IPS DF 6.9 (cell line): ENCODE measurements around the gene TMEM39B.
"Not testable (repeated sequence)": the region's sequence is repeated elsewhere in the genome, so short reads cannot be mapped to it uniquely, and the experiment has no call there.

Experiments used
- DNase-seq: peaks from one replicate; pipeline ENCODE4 v3.0.0-alpha.2; 2013; ENCODE audit warnings: low read depth, low spot score
- H3K27ac ChIP-seq: one replicate; pipeline ENCODE4 v1.5.1; 2013; ENCODE audit warnings: low read length, control low read depth
- H3K27me3 ChIP-seq: 2 replicates; pipeline ENCODE4 v1.6.1; 2013; ENCODE audit warnings: mild to moderate bottlenecking, low read length; ENCODE audit not compliant: control insufficient read depth, insufficient read depth
- H3K36me3 ChIP-seq: 2 replicates; pipeline ENCODE4 v1.6.1; 2013; ENCODE audit warnings: low read length; ENCODE audit not compliant: control insufficient read depth, insufficient read depth
- H3K4me1 ChIP-seq: 2 replicates; pipeline ENCODE4 v1.6.1; 2013; ENCODE audit warnings: low read length; ENCODE audit not compliant: control insufficient read depth, insufficient read depth
- H3K4me3 ChIP-seq: 2 replicates; pipeline ENCODE4 v1.5.1; 2013; ENCODE audit warnings: mild to moderate bottlenecking, low read length
- H3K9me3 ChIP-seq: 2 replicates; pipeline ENCODE4 v1.6.1; 2013; ENCODE audit warnings: low read length, inconsistent platforms; ENCODE audit not compliant: control insufficient read depth, insufficient read depth
- WGBS: extraction: QIAGEN DNeasy Blood & Tissue Kit; methylation state at CpG from one replicate; pipeline ENCODE4 v1.1.7; 2013; ENCODE audit warnings: mixed read lengths, missing lambda C conversion rate; ENCODE audit not compliant: insufficient read length, insufficient coverage; 5-methylcytosine and 5-hydroxymethylcytosine counted together

TMEM39B gene

DNA sequence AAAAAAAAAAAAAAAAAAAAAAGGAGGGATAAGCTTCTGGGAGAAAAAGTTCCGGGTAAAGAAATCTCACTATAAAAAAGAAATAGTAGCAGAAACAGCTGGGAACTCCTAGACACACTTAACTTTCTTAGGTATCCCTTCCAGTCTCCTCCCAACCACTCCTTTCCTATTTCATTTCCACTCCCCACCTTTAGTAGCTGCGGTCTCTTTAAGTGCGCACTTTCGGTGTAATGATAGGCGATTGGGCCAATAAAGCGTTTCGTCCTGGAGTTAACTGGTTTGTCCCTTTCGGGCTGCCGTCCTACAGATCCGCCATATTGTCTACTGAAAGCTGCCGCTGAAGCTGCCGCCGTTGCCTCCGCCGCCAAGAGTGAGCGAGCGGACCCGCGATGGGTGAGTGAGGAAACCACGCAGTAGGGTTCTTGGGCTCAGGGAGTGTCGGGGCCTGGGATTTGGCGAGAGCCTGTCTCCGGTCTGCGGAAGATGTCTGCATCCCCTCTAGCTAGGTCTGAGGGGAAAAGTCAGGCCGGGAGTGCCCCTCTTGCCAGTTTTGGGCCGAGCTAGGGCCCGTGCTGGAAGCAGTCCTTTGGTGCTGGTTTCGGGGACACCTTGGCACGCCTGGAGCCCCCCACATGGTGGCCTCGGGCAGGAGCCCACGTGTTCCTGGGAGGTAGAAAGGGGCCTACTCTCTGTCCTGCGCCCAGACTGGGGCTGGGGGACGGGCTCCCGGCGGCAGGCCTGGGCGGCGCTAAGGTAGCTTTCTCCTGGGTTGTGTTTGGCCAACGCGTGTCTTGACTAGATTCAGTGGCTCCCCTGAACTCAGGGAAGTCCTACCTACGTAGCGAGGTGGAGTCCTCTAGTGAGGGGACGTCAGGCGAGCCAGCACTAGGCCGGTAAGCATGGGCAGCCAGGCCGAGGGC is 35.3 kb downstream of the TMEM39B start, which contains the start of gene KPNA6:
TSS of gene KPNA6 (plus strand) at position 315 of the 920 bp plus-strand sequence. CDS start at position 390, 75 bp downstream.
- Histone ChIP-seq H3K9me3 (no peaks in the 10 kb centered on the region), H3K27ac (no peak within 1 kb of the TSS), H3K27me3 (no peaks in the 10 kb centered on the region), H3K4me3 (peak within 1 kb of the TSS; percentile 90), H3K36me3 (no peaks in the 10 kb centered on the region), H3K4me1 (no peaks in the 10 kb centered on the region)
- WGBS: no CpG with 5 or more reads among the region's 45 CpGs
- DNase-seq: peak; percentile 96

DNA sequence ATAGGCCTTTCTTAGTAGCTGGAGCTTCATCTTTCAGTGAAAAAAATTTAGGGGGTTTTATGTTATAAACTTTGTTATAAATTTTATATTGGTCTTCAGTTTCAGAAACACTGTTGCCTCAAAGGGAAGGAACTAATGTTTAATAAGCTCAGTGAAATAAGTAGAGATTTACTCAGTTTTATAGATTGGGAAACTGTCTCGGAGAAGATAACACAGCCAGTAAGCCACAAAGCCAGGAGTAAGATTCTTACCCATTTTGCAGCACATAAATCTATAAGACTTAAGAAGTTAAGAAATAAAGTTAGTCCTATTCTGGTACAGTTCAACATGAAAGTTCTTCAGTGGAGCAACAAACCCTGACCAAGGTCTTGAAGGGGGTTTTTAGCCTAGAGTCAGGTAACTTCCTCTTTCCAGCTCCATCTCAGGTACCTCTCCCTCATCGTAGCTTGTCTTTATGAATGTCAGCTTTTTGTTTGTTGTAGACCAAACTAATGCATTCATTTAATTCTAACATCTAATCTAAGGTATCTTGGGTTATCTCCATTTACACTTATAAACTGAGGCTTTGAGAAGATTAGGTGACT is 38.4 kb downstream of the TMEM39B start:
- no peak for DNase-seq
- Histone ChIP-seq H3K4me1 (no peaks in the 10 kb centered on the region), H3K9me3 (no peaks in the 10 kb centered on the region), H3K27ac (no peak overlapping the region), H3K4me3 (no peak overlapping the region), H3K27me3 (no peaks in the 10 kb centered on the region), H3K36me3 (no peaks in the 10 kb centered on the region)
- no CpG with 5 or more reads among the region's 2 CpGs for WGBS

DNA sequence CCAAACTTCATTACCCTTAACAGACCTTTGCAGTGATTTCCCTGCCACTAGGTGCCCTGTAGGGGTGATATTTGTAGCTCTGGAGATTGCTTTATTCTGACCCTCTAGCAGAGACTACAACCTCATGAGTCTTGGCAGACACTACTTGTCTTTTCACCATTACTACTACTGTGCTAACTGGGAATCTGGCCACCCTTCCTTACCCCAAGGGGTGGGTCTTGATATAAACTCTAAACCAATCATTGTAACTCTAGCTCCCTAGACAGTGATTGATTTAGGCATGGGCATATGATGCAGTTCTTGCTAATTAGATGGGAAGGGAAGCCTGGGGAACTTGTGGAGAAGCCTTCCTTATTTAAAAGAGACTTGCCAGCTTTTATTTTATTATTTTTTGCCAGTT is 39.0 kb downstream of the TMEM39B start:
- Histone ChIP-seq H3K9me3 (no peaks in the 10 kb centered on the region), H3K4me1 (no peaks in the 10 kb centered on the region), H3K4me3 (no peak overlapping the region), H3K27ac (no peak overlapping the region), H3K27me3 (no peaks in the 10 kb centered on the region), H3K36me3 (no peaks in the 10 kb centered on the region)
- DNase-seq: no peak

DNA sequence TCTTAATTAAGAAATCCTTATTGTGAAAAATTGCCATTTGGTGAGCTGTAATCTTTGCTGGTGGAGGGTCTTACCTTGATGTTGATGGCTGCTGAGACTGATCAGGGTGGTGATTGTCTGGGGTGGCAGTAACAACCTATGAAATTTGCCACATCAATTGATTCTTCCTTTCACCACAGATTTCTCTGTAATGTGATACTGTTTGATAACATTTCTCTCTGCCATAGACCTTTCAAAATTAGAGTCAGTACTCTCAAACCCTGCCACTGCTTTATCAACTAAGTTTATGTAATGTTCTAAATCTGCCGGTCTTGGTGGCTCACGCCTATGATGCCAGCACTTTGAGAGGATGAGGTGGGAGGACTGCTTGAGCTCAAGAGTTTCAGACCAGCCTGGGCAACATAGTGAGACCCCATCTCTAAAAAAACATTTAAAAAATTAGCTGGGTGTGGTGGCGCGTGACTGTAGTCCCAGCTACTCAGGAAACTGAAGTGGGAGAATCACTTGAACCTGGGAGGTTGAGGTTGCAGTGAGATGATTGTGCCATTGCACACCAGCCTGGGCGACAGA is 40.2 kb downstream of the TMEM39B start:
- Histone ChIP-seq H3K36me3 (no peaks in the 10 kb centered on the region), H3K27ac (no peak overlapping the region), H3K27me3 (no peaks in the 10 kb centered on the region), H3K4me1 (no peaks in the 10 kb centered on the region), H3K4me3 (no peak overlapping the region), H3K9me3 (no peaks in the 10 kb centered on the region)
- WGBS: no CpG with 5 or more reads among the region's 5 CpGs
- DNase-seq: no peak

DNA sequence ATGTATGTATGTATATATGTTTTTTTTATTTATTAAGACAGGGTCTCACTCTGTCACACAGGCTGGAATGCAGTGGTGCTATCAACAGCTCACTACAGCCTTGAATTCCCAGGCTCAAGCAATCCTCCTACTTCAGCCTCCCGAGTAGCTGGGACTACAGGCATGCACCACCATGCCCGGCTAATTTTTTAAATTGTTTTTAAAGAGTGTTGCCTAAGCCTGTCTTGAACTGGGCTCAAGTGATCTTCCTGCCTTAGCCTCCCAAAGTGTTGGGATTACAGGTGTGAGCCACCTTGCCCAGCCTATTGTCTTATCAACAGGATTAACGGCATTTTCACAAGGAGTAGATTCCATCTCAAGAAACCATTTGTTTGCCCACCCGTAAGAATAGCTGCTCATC is 40.7 kb downstream of the TMEM39B start:
- no CpG with 5 or more reads among the region's 4 CpGs for WGBS
- H3K4me1 ChIP-seq, H3K27ac ChIP-seq: not testable (repeated sequence)

DNA sequence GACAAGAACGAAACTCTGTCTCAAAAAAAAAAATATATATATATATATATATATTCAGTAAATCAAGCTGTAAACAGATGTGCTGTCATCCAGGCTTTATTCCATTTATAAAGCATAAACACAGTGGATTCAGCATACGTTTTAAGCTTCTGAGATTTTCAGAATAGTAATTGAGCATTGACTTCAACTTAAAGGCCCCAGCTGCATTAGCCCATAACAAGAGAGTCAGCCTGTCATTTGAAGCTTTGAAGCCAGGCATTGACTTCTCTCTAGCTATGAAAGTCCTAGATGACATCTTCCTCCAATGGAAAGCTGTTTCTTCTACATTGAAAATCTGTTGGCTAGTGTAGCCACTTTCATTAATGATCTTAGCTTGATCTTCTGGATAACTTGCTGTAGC is 41.7 kb downstream of the TMEM39B start:
- H3K4me3 ChIP-seq: no peak overlapping the region
- no CpG with 5 or more reads among the region's 2 CpGs for WGBS
- H3K9me3 ChIP-seq: no peaks in the 10 kb centered on the region
- no peak for DNase-seq
- no peaks in the 10 kb centered on the region for H3K36me3 ChIP-seq
- no peaks in the 10 kb centered on the region for H3K4me1 ChIP-seq
- H3K27me3 ChIP-seq: no peaks in the 10 kb centered on the region
- H3K27ac ChIP-seq: no peak overlapping the region

More for the DNA sequence above, 40.7 kb downstream of the TMEM39B start:
- not testable (repeated sequence) for H3K9me3 ChIP-seq, H3K4me3 ChIP-seq, H3K27me3 ChIP-seq, DNase-seq, H3K36me3 ChIP-seq

DNA sequence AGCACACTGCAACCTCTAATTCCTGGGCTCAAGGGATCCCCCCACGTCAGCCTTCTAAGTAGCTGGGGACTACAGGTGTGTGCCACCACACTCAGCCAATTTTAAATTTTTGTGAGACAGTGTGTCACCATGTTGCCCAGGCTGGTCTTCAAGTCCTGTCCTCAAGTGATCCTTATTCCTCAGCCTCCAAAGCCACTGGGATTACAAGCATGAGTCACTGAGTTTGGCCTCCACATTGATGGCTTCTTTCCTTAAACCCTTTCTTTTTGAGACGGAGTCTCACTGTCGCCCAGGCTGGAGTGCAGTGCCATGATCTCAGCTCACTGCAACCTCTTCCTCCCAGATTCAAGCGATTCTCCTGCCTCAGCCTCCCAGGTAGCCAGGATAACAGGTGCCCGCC is 42.8 kb downstream of the TMEM39B start:
- no peak overlapping the region for H3K27ac ChIP-seq
- no CpG with 5 or more reads among the region's 5 CpGs for WGBS
- H3K4me1 ChIP-seq: no peaks in the 10 kb centered on the region
- no peaks in the 10 kb centered on the region for H3K36me3 ChIP-seq
- no peak overlapping the region for H3K4me3 ChIP-seq
- no peaks in the 10 kb centered on the region for H3K27me3 ChIP-seq
- DNase-seq: no peak
- no peaks in the 10 kb centered on the region for H3K9me3 ChIP-seq

DNA sequence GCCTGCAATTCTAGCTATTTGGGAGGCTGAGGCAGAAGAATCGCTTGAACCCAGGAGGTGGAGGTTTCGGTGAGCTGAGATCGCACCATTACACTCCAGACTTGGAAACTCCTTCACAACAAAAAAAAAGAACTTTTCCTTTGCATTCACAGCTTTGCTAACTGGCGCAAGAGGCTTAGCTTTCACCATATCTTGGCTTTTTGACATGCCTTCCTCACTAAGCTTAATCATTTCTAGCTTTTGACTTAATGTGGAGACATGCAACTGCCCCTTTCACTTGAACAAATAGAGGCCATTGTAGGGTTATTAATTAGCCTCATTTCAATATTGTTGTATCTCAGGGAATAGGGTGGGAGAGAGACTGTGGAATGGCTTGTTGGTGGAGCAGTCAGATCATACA is 43.8 kb downstream of the TMEM39B start:
- no peak for DNase-seq
- no peaks in the 10 kb centered on the region for H3K4me1 ChIP-seq

DNA sequence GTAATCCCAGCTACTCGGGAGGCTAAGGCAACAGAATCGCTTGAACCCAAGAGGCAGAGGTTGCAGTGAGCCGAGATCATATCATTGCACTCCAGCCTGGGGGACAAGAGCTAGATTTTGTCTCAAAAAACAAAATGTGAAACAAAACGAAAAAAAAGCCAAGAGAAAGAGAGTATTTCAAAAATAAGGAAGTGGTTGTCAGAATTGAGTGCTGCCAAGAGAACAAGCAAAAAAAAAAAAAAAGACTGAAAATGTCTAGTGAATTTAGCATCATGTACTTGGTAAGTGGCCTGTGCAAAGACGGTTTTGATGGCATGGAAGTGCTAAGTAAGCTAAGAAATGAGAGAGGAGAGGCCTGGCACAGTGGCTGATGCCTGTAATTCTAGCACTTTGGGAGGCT is 49.4 kb downstream of the TMEM39B start:
- no peaks in the 10 kb centered on the region for H3K36me3 ChIP-seq
- no peaks in the 10 kb centered on the region for H3K27me3 ChIP-seq
- no peaks in the 10 kb centered on the region for H3K4me1 ChIP-seq
- no peak for DNase-seq
- WGBS: no CpG with 5 or more reads among the region's 5 CpGs
- no peak overlapping the region for H3K4me3 ChIP-seq
- no peak overlapping the region for H3K27ac ChIP-seq
- H3K9me3 ChIP-seq: no peaks in the 10 kb centered on the region

More for the DNA sequence above, 43.8 kb downstream of the TMEM39B start:
- Histone ChIP-seq H3K27me3 (no peaks in the 10 kb centered on the region), H3K36me3 (no peaks in the 10 kb centered on the region), H3K9me3 (no peaks in the 10 kb centered on the region), H3K27ac (no peak overlapping the region), H3K4me3 (no peak overlapping the region)
- WGBS: no CpG with 5 or more reads among the region's 4 CpGs

DNA sequence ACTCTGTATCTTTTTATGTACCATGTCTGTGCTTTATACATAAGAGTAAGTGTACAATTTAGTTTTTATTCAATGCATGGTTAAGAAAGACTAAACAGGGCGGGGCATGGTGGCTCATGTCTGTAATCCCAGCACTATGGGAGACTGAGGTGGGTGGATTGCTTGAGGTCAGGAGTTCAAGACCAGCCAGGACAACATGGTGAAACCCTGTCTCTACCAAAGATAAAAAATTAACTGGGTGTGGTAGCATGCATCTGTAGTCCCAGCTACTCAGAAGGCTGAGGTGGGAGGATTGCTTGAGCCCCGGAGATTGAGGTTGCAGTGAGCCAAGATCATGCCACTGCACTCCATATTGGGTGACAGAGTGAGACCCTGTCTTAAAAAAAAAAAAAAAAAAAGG is 50.6 kb downstream of the TMEM39B start:
- no CpG with 5 or more reads among the region's 2 CpGs for WGBS
- DNase-seq, H3K4me3 ChIP-seq, H3K27ac ChIP-seq, H3K9me3 ChIP-seq, H3K27me3 ChIP-seq, H3K36me3 ChIP-seq, H3K4me1 ChIP-seq: not testable (repeated sequence)
